ENCODE data around the gene TMEM117.

- TF ChIP-seq CTCF (IDR thresholded peaks at IDR 0.05; ENCODE audit: low read depth, low read length) (no peak), POLR2A (IDR thresholded peaks at IDR 0.05; ENCODE audit: extremely low read depth, insufficient read length) (no peak), MAX (IDR thresholded peaks at IDR 0.05; ENCODE audit: low read depth, low read length) (no peak)
These were observed 450.5 kb downstream of the TMEM117 start for GRCh38 chr12:44286336-44286735.

All from NB4 (cell line).